ENCODE results near the gene ARHGAP31. TPM values are rescaled to one million over a fixed set of nuclear protein-coding genes. Genes with fewer than 3 reads are reported as not detected.
A peak's percentile ranks its signal among the peaks of the same experiment; 100 is the strongest.

ARHGAP31 gene
- total RNA-seq, 1 donor from 2014 or later = 48.1 TPM

DNA sequence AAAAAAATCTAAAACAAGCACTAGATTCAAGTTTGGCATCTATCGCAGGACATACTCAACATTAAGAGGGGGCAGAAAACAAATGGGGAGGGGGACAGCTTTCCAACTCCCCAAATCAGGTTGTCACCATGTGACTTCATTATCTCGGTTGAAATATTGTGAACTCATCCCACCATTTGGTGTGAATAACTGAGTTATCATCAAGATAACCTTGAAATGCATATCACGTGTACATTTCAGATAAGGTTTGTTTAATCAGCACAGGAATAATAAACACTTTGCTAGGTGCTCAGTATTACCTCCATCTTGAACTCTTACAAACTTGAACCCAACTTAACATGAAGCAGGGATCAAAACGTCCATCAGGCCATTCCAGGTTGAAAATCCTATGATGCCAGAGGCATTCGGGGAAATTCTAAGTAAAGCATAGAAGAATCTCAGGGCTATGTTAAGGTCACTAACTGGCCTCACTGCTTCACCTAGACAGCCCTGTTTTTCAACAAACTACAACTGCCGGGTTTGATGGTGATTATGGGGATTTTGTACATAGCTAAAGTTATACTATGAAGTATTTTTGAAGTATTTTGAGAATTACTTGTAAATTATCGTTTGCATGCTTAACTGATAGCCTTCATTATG is 3.0 kb upstream of the ARHGAP31 start:
- peaks cover 13% of the 10 kb centered on the region for H3K4me1 Mint-ChIP-seq (ENCODE audit: low read depth, unreplicated experiment)
- Histone ChIP-seq H3K4me1 (ENCODE audit: insufficient read depth, low read length) (peaks cover 7% of the 10 kb centered on the region), H3K4me3 (ENCODE audit: insufficient read depth, low read depth, low read length) (no peak overlapping the region), H3K27ac (ENCODE audit: low read depth, low read length) (no peak overlapping the region), H4K20me1 (ENCODE audit: insufficient read depth, low read length) (no peaks in the 10 kb centered on the region), H3K79me2 (ENCODE audit: insufficient read depth, low read length) (peaks cover 21% of the 10 kb centered on the region), H2AFZ (ENCODE audit: low read depth, low read length) (no peak overlapping the region), H3K36me3 (ENCODE audit: insufficient read depth, low read length) (no peaks in the 10 kb centered on the region), H3K27me3 (ENCODE audit: insufficient read depth, low read length) (no peaks in the 10 kb centered on the region), H3K9ac (ENCODE audit: low read length) (no peak overlapping the region), H3K9me3 (ENCODE audit: insufficient read depth, low read depth, low read length) (peaks cover 3% of the 10 kb centered on the region), H3K4me2 (ENCODE audit: low read length) (no peak overlapping the region)
- H3K9me3 Mint-ChIP-seq (ENCODE audit: unreplicated experiment) = peaks cover 9% of the 10 kb centered on the region
- H3K4me3 Mint-ChIP-seq (ENCODE audit: unreplicated experiment) = no peak overlapping the region
- TF ChIP-seq, protein P1, sequence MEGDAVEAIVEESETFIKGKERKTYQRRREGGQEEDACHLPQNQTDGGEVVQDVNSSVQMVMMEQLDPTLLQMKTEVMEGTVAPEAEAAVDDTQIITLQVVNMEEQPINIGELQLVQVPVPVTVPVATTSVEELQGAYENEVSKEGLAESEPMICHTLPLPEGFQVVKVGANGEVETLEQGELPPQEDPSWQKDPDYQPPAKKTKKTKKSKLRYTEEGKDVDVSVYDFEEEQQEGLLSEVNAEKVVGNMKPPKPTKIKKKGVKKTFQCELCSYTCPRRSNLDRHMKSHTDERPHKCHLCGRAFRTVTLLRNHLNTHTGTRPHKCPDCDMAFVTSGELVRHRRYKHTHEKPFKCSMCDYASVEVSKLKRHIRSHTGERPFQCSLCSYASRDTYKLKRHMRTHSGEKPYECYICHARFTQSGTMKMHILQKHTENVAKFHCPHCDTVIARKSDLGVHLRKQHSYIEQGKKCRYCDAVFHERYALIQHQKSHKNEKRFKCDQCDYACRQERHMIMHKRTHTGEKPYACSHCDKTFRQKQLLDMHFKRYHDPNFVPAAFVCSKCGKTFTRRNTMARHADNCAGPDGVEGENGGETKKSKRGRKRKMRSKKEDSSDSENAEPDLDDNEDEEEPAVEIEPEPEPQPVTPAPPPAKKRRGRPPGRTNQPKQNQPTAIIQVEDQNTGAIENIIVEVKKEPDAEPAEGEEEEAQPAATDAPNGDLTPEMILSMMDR (IDR thresholded peaks at IDR 0.05; ENCODE audit: insufficient read depth, low read depth, low read length) = no peak
- no peak for TF ChIP-seq EZH2 (IDR thresholded peaks at IDR 0.05; ENCODE audit: insufficient read depth, low read length)
- peaks cover 3% of the 10 kb centered on the region for H3K27me3 Mint-ChIP-seq (ENCODE audit: low read depth, unreplicated experiment)
- FAIRE-seq (no peak), DNase-seq (ENCODE audit: low read depth) (no peak)
- no peaks in the 10 kb centered on the region for H3K36me3 Mint-ChIP-seq (ENCODE audit: low read depth, unreplicated experiment)
- no peak overlapping the region for H3K27ac Mint-ChIP-seq (ENCODE audit: unreplicated experiment)

DNA sequence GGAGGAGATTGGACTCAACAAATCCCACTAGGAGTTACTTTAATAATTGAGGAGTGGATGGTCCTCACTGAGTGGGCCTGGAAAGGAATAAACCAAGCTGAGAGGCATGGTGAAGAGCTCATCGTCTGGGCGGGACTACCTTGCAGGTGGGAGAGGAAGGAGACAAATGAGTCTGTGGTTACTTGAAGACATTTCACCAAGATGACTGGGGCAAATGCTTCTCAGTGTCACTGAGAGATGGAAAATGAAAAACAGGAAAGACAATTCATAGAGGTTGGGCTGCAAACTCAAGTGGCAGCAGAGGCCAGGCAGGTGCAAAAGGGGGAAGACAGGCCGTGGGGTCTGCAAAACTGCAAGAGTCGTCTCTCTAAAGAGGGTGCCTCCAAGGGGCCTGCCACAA is 1.5 kb upstream of the ARHGAP31 start:
- peaks cover 22% of the 10 kb centered on the region for H3K4me1 ChIP-seq (ENCODE audit: insufficient read depth, low read length)
- H3K27me3 Mint-ChIP-seq (ENCODE audit: low read depth, unreplicated experiment) = peaks cover 3% of the 10 kb centered on the region
- no peak for TF ChIP-seq EZH2 (IDR thresholded peaks at IDR 0.05; ENCODE audit: insufficient read depth, low read length)
- TF ChIP-seq, protein P1 (IDR thresholded peaks at IDR 0.05; ENCODE audit: insufficient read depth, low read depth, low read length) = no peak
- peaks cover 7% of the 10 kb centered on the region for H3K36me3 Mint-ChIP-seq (ENCODE audit: low read depth, unreplicated experiment)
- peaks cover 6% of the 10 kb centered on the region for H3K9me3 Mint-ChIP-seq (ENCODE audit: unreplicated experiment)
- no peaks in the 10 kb centered on the region for H3K27me3 ChIP-seq (ENCODE audit: insufficient read depth, low read length)
- no peak overlapping the region for H3K9ac ChIP-seq (ENCODE audit: low read length)
- no peak for DNase-seq (ENCODE audit: low read depth)
- H3K4me3 Mint-ChIP-seq (ENCODE audit: unreplicated experiment) = peak overlapping the region; percentile 46
- H3K79me2 ChIP-seq (ENCODE audit: insufficient read depth, low read length) = peaks cover 36% of the 10 kb centered on the region
- FAIRE-seq = no peak
- H3K4me1 Mint-ChIP-seq (ENCODE audit: low read depth, unreplicated experiment) = peaks cover 24% of the 10 kb centered on the region
- H3K4me2 ChIP-seq (ENCODE audit: low read length) = no peak overlapping the region
- peaks cover 8% of the 10 kb centered on the region for H4K20me1 ChIP-seq (ENCODE audit: insufficient read depth, low read length)
- H3K27ac Mint-ChIP-seq (ENCODE audit: unreplicated experiment) = no peak overlapping the region
- no peak overlapping the region for H2AFZ ChIP-seq (ENCODE audit: low read depth, low read length)
- H3K9me3 ChIP-seq (ENCODE audit: insufficient read depth, low read depth, low read length) = no peaks in the 10 kb centered on the region
- no peak overlapping the region for H3K27ac ChIP-seq (ENCODE audit: low read depth, low read length)
- no peak overlapping the region for H3K4me3 ChIP-seq (ENCODE audit: insufficient read depth, low read depth, low read length)
- peaks cover 3% of the 10 kb centered on the region for H3K36me3 ChIP-seq (ENCODE audit: insufficient read depth, low read length)
